AG10803 (cell line): ENCODE data around the gene HRH1.
A peak's percentile ranks its signal among the peaks of the same experiment; 100 is the strongest.

Experiments
- DNase-seq: peaks from one replicate; pipeline ENCODE4 v3.0.0; 2010; ENCODE audit warnings: low read depth
- H3K4me3 ChIP-seq: 2 replicates; pipeline ENCODE4 v1.5.1; 2011; ENCODE audit warnings: mild to moderate bottlenecking, low read length, control low read depth
- TF ChIP-seq, protein P1 (sequence below): conservative IDR thresholded peaks from 2 replicates; pipeline ENCODE4 v1.5.1; 2011; ENCODE audit warnings: mild to moderate bottlenecking, low read length, control low read depth, inconsistent platforms

The HRH1 gene

GRCh38 chr3:11230832-11231231 lies 76.5 kb downstream of the HRH1 start:
- TF ChIP-seq, protein P1, sequence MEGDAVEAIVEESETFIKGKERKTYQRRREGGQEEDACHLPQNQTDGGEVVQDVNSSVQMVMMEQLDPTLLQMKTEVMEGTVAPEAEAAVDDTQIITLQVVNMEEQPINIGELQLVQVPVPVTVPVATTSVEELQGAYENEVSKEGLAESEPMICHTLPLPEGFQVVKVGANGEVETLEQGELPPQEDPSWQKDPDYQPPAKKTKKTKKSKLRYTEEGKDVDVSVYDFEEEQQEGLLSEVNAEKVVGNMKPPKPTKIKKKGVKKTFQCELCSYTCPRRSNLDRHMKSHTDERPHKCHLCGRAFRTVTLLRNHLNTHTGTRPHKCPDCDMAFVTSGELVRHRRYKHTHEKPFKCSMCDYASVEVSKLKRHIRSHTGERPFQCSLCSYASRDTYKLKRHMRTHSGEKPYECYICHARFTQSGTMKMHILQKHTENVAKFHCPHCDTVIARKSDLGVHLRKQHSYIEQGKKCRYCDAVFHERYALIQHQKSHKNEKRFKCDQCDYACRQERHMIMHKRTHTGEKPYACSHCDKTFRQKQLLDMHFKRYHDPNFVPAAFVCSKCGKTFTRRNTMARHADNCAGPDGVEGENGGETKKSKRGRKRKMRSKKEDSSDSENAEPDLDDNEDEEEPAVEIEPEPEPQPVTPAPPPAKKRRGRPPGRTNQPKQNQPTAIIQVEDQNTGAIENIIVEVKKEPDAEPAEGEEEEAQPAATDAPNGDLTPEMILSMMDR: no peak
- H3K4me3 ChIP-seq: no peak overlapping the region
- DNase-seq: no peak

- no peak overlapping the region for H3K4me3 ChIP-seq
- DNase-seq: no peak
- TF ChIP-seq, protein P1: no peak
Observed at GRCh38 chr3:11235385-11235784, 81.1 kb downstream of the HRH1 start.

- no peak overlapping the region for H3K4me3 ChIP-seq
- DNase-seq: peak; percentile 80
- TF ChIP-seq, protein P1: peak; percentile 69
Observed at GRCh38 chr3:11236588-11237461, 82.5 kb downstream of the HRH1 start.

GRCh38 chr3:11238060-11238459 lies 83.8 kb downstream of the HRH1 start:
- TF ChIP-seq, protein P1: no peak
- peak overlapping the region; percentile 13 for H3K4me3 ChIP-seq
- DNase-seq: peak; percentile 94

DNA sequence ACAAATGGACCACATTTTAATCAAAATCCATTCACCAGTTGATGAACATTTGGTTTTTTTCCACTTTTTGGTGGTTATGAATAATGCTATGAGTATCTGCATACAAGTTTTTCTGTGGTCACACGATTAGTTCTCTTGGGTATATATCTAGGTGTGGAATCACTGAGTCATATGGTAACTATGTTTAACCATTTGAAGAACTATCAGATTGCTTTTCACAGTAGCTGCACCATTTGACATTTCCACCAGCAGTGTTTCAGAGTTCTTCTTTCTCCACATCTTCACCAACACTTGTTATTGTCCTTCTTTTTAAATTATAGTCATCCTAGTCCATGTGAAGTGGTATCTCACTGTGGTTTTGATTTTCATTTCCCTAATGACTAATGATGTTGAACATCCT lies 84.6 kb downstream of the HRH1 start:
- H3K4me3 ChIP-seq: no peak overlapping the region
- DNase-seq: peak; percentile 93
- TF ChIP-seq, protein P1: no peak

- TF ChIP-seq, protein P1: no peak
- DNase-seq: no peak
Observed at GRCh38 chr3:11239796-11240195, 85.5 kb downstream of the HRH1 start.

DNA sequence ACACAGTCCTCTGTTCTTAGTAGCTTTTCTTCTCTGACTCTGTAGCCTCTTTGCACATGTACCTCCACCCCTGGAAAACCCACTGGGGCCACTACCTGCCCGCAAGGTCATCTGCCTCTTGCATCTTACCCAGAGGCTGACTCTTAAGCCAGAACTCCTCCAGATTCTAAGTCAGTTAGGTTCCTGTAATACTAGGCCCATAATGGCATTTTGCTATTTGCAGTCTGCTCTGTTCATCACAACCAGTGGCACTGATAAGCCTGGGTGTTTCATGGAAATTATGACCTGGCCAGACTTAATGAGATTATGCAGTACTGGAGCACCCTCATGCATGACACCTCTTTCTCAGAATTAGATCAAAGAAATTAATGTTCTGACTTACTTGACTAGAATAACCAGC lies 86.2 kb downstream of the HRH1 start:
- no peak for DNase-seq
- TF ChIP-seq, protein P1: no peak
- no peak overlapping the region for H3K4me3 ChIP-seq

More at GRCh38 chr3:11239796-11240195, 85.5 kb downstream of the HRH1 start:
- H3K4me3 ChIP-seq: no peak overlapping the region
